ENCODE results near the gene SPSB4. TPM values are rescaled to one million over a fixed set of nuclear protein-coding genes. Genes with fewer than 3 reads are reported as not detected.

SPSB4 gene
- total and polyA plus RNA-seq, 2 donors (not counting 3 experiments of a cell fraction or from before 2014, with no cell fraction given): 0.06 to 0.22 TPM

DNA sequence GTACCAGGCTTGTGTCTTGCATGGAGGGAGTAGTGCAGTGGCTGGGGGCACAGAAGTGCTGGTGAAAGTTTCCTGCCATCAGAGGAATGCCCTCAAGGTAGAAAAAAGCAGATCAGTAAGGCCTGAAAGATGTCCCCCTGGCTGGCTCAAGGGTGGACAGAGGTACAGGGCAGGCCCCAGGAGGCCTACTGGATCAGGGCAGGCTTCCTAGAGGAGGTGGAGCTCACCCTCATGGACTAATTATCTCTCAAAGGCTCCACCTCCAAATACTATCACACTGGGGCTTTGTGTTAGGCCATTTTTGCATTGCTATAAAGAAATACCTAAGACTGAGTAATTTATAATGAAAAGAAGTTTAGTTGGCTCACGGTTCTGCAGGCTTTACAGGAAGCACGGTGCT, 7.8 kb downstream of the SPSB4 start:
- ChIA-PET CTCF (no interaction called here), POLR2A (no interaction called here)
- no peaks in the 10 kb centered on the region for H3K36me3 ChIP-seq (ENCODE audit: control insufficient read depth in 2 of 2, extremely low read depth in 1 of 2, insufficient read depth in 2 of 2, low read length in 2 of 2)
- intact Hi-C loops (cut with micrococcal nuclease): no loop called here
- no peaks in the 10 kb centered on the region for H3K4me1 ChIP-seq (ENCODE audit: control insufficient read depth, extremely low read depth, insufficient read depth, low read length)
- FAIRE-seq (peak; percentile 42), DNase-seq (ENCODE audit: low read depth, low spot score) (no peak)
- H3K4me3 ChIP-seq (replicated peaks in 1 of 3; ENCODE audit: insufficient read depth in 1 of 3, low read depth in 1 of 3, low read length in 3 of 3): no peak overlapping the region
- no peaks in the 10 kb centered on the region for H3K79me2 ChIP-seq (ENCODE audit: control insufficient read depth, insufficient read depth, low read length)
- no peak overlapping the region for H3K27ac ChIP-seq (ENCODE audit: insufficient read depth, low read depth, low read length)
- no TSS peak for BruUV-seq (replicated peaks)
- no peaks in the 10 kb centered on the region for H3K9me3 ChIP-seq (replicated peaks; ENCODE audit: control insufficient read depth, insufficient read depth, low read length)
- H3K27me3 ChIP-seq (ENCODE audit: control insufficient read depth in 2 of 2, insufficient read depth in 2 of 2, low read length in 2 of 2): peaks cover 3% of the 10 kb centered on the region in 2 experiments
- no peaks in the 10 kb centered on the region for H4K20me1 ChIP-seq (replicated peaks; ENCODE audit: control insufficient read depth, extremely low read depth, insufficient read depth, low read length)
- dilution Hi-C loops (cut with MboI; ENCODE audit: extremely low pct_ligation_motif_present, low sequenced_read_pairs): no loop called here
- no peak overlapping the region for H3K4me2 ChIP-seq (ENCODE audit: insufficient read depth, low read length)
- no peak overlapping the region for H3K9ac ChIP-seq (replicated peaks; ENCODE audit: extremely low read depth, insufficient read depth, low read length)
- H3K9me1 ChIP-seq (replicated peaks; ENCODE audit: control insufficient read depth, extremely low read depth, insufficient read depth, low read length): no peaks in the 10 kb centered on the region
- H2AFZ ChIP-seq (ENCODE audit: low read depth, low read length): no peak overlapping the region
- TF ChIP-seq FOS (IDR thresholded peaks at IDR 0.05; ENCODE audit: borderline replicate concordance, insufficient read depth, low read length) (no peak), POLR2A (IDR thresholded peaks at IDR 0.05; ENCODE audit: low read depth, low read length) (no peak), JUN (IDR thresholded peaks at IDR 0.05; ENCODE audit: borderline replicate concordance, insufficient read depth, insufficient read length, low read depth) (no peak), EZH2 (IDR thresholded peaks at IDR 0.05; ENCODE audit: borderline replicate concordance, low read depth, low read length, severe bottlenecking) (no peak), GATA2 (IDR thresholded peaks at IDR 0.05; ENCODE audit: insufficient read depth, insufficient read length, low read depth, low read length) (no peak), POLR2AphosphoS5 (IDR thresholded peaks at IDR 0.05; ENCODE audit: insufficient read depth, low read depth, low read length) (no peak), MYC (IDR thresholded peaks at IDR 0.05; ENCODE audit: low read depth, low read length) (no peak)
- TF ChIP-seq, protein P1, sequence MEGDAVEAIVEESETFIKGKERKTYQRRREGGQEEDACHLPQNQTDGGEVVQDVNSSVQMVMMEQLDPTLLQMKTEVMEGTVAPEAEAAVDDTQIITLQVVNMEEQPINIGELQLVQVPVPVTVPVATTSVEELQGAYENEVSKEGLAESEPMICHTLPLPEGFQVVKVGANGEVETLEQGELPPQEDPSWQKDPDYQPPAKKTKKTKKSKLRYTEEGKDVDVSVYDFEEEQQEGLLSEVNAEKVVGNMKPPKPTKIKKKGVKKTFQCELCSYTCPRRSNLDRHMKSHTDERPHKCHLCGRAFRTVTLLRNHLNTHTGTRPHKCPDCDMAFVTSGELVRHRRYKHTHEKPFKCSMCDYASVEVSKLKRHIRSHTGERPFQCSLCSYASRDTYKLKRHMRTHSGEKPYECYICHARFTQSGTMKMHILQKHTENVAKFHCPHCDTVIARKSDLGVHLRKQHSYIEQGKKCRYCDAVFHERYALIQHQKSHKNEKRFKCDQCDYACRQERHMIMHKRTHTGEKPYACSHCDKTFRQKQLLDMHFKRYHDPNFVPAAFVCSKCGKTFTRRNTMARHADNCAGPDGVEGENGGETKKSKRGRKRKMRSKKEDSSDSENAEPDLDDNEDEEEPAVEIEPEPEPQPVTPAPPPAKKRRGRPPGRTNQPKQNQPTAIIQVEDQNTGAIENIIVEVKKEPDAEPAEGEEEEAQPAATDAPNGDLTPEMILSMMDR (IDR thresholded peaks at IDR 0.05; ENCODE audit: extremely low read depth in 1 of 2, insufficient read depth in 1 of 2, low read depth in 1 of 2, low read length in 2 of 2): no peak
- TF ChIP-seq, protein P2, sequence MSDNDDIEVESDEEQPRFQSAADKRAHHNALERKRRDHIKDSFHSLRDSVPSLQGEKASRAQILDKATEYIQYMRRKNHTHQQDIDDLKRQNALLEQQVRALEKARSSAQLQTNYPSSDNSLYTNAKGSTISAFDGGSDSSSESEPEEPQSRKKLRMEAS (IDR thresholded peaks at IDR 0.05; ENCODE audit: insufficient read depth, insufficient read length): no peak
